GM19372 (cell line): ENCODE data around the gene DKC1.

Experiments
- ATAC-seq: cut with Tn5 transposase; IDR thresholded peaks from one replicate; pipeline ENCODE4 v1.9.1; 2021; ENCODE audit warnings: mild to moderate bottlenecking, low read depth, moderate library complexity; ENCODE audit not compliant: unreplicated experiment

The DKC1 gene

DNA sequence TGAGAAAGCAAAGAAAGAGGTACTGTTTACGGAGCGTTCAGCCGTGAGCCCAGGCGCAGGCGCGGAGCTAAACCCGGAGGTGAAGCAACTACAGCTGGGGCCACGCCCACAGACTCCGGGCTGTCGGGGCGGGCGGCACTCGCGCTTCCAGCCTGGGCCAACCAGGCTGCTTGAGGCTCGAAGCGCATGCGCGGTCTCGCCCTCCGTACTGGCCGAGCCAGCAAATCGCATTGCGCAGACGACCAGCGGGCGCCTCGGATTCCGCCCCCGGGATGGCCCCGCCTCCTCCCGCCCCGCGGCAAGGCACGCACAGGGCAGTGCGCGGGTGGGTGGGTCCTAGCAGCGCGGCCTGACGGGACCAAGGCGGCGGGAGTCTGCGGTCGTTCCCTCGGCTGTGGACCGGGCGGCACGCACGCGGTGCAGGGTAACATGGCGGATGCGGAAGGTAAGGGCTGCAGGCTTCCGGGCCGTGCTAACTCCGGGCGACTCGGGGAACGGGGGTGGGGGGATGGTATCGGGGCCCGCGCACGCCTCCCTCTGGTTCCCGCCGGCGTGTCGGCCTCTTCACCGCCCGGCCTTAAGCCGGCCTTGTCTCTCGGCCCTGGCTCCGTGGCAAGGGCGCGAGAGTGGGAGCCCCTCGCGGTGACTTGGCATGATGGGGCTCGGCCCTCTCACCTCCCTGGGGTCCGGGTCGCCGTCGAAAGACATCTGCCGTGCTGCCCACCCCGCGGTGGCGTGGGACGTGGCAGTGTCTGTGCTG lies at the start of gene DKC1:
DKC1 (plus strand) TSS at position 328 of the 760 bp plus-strand sequence; CDS start at position 430, 102 bp downstream.
- peak; percentile 91 for ATAC-seq

DNA sequence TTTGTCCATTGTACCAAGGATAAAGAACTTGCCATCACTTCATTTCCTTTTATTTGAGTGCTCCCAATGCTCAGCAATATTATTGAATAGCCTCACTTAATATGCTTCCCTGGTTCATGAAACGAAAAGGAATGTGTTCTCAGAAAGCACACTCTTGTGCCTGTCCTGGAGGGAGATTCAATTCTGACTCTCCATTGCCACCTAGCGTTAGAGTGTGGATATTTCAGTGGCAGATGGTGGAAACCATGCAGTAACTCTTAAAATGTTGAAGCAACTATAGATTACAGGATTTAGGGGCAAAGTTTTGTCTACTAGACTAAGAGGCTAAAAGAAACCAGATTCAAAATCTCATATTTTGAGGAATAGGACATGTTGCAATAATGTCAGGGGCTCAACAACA lies 47.7 kb upstream of the DKC1 start:
- ATAC-seq, result no peak

DNA sequence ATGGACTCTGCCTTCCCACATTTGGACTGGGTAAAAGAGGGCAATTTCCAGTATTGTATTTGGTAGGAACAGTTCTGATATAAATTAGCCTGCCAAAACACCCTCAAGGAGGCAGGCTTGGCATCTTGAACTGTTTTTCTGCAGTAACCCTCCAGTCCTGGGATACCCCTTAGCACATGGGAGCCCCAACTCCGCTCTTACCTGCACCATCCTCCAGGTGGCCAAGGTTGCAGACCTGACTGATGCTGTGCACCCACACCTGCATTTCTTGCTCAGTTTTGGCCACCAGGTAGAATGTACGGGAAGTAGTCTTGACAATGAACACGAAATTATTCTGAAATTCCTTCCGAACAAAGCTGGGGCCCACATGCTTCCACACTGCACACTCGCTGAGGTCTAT lies 46.8 kb upstream of the DKC1 start:
- no peak for ATAC-seq

DNA sequence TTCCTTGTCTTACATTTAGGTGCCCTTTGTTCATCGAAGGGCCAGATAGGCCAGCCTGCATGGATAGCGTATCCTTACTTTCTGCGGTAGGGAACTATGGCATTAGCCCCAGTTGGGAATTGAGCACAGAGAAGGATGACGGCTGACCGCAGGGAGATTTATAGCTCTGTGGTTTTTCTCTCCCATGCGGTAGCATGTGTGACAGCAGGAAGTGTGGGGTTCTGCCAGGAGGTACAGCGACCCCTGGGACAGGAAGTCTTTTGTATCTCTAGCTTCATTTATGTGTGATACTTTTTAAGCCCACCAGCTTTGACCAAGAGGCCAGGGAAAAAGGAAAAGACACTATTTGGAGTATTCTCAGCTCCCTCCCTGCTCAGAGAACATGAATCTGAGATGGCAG lies 44.8 kb upstream of the DKC1 start:
- ATAC-seq, result no peak

DNA sequence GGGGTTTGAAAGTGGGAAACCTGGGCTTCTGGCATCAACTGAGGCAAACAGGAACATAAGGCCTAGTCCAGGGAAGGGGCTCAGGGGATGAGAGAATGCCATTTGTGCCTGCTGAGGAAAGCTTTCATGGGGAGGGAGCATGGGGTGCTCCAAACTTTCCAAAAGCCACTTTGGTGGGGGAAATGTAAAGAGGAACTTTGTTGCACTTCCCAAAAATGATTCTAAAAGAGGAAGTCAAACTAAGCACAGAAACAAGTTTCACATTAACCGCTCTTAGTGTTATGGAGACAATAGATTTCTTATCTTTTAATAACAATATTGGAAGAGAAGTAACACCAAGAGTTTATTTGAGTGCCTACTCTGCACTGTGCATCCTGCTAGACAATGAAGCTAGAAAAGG lies 44.0 kb upstream of the DKC1 start:
- ATAC-seq, result no peak

DNA sequence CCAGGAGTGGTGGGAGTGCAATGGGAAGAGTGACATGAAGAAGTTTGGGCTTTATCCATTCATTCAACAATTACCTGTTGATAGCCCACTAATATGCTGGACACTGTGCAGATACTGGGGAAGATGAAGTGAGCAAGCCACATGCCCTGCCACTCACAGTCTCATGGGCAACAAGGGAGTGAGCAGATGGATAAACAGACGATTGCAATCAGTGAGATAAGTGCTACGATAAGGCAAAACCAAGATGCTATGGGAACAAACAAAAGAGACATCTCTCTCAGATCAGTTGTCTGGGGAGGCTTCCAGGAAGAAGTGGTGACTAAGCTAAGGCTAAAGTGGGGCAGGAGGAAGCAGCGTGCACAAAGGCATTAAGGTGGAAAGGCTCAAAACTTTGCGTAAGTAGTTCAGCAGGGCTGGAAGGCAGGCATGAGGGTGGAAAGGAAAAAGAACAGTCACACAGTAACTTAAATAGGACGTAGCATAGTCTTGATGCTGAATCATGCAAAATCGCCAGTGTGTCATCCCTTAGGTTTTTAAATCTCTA lies 43.5 kb upstream of the DKC1 start:
- no peak for ATAC-seq

DNA sequence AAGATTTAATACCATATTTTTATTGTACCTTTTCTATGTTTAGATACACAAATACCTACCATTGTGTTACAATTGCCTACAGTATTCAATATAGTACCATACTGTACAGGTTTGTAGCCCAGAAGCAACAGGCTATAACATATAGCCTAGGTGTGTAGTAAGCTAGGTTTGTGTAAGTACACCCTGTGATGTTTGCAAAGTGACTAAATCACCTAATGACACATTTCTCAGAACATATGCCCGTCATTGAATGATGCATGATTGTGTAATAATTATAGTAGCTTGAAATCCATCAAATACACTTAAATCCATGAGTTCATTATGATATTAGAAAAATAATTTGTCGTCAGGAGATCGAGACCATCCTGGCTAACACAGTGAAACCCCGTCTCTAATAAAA lies 42.6 kb upstream of the DKC1 start:
- ATAC-seq, result no peak

DNA sequence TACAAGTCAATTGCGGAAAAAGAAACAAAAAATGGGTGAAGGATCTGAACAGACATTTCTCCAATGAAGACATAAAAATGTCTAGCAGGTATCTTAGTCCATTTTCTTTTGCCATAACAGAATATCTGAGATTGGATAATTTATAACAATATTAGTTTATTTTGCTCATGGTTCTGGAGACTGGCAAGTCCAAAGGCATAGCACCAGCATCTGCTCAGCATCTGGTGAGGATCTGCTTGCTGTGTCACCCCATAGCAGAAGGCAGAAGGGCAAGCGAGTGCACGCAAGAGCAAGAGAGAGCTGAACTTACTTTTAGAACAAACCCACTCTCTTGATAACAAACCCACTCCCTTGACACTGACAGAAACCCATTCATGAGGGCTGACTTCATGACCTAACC lies 41.5 kb upstream of the DKC1 start:
- no peak for ATAC-seq

DNA sequence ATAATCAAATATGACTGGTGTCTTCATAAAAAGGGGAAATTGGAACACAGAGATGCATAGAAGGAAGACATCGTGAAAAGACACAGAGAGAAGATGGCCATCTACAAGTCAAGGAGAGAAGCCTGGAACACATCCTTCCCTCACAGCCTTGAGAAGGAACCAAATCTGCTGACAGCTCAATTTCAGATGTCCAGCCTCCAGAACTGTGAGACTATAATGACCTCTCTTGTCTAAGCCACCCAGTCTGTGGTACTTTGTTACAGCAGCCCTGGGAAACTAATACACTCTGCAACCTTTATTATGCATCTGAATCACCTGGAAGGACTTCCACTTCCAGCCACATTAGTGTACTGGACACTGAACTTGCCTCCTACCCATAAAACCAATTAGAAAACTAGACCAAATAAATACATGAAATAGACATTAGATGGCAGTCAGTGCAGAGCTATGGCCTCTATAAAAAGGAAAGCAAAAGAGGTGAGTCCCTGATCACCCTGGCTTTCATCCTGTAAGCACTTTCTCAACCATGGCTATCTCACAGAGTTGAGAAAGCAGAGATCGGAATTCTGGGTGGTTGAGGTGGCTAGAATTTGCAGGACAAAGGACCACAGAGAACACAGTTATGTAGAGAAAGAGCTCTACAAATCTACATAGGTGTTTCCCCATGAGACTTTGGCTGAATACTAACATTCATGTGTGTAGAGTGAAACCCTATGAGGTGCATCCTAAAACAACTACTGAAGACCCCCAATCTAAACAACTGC lies 37.5 kb upstream of the DKC1 start:
- no peak for ATAC-seq

DNA sequence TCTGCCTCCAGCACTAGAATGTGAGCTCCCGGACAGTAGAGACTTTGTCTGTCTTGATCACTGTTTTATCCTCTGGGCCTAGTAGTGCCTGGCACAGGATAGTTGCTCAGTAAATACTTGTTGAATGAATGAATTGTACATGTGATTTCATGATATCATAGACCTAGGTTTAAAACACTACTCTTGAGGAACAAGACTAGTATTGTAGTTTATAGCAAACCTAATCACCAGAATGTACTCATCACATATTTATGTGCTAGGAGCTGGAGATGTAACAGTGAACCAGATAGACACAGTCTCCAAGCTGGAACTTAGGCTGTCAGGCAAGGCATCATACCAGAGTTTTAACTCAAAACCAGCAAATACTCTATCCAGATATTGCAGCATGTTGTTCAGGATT lies 35.2 kb upstream of the DKC1 start:
- no peak for ATAC-seq

DNA sequence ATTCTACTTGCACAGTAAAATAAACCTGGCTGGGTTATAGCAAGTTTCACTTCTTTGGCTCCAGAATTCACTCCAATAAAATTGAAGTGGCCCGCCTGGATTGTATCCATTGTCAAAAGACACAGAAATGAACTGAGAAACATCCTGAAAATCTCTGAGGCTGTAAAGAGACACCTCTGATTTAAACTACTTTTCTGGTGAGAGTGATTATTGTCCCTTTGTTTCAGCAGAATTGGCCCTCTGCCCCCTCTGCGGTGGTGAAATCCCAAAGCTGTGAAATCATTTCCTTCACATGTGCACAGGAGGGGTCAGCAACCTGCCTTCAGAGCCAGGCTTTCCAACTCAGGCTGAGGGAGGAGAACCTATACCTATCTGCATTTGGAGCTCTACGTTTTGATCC lies 34.8 kb upstream of the DKC1 start:
- no peak for ATAC-seq

DNA sequence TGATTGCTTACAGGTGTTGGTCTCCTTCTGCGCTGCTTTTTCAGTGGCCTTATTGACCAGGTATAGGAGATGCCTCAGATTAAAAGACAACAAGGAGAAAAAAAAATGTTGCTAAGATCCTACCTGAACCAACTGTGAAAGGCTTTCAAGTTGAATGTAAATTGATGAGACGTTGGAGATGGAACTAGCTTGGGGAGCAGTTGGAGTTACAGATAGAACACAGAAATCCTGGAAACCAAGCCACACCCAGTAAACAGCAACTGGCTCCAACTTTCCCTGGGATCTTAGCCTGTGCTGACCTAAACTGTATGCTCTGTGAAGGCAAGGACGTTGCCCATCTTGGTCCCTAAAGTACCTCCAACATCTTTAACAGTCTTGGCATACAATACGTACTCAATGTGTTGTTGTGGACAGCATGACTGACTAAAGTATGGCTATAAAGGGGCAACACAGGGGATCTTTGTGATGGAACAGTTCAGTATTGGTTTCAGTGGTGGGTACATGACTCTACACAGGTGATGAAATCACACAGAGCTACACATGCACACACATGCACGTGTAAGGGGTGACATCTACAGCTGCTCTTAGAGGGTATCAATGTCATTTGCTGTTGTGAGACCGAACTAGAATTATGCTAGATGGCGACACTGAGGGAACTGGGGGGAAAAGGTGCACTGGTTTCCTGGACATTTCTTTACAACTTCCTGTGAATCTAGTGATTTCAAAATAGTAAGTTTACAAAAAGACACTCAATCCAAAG lies 34.1 kb upstream of the DKC1 start:
- no peak for ATAC-seq

DNA sequence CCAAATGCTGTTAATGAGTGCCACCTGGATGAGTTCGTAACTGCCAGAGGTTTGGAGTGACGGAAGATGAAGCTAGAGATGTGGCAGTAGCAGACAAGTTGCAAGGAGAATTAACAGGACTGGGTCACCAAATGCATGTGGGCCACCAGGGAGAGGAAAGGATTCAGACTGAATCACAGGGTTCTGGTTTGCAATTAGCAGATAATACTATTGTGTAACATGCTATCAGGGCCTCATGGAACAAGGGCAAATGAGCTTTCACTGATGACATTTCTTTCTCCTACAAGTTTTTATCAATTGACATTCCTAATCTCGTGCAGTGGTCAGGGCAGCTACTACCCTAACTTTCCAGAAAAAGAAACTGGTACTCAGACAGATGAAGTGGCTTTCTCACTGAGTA lies 33.2 kb upstream of the DKC1 start:
- no peak for ATAC-seq

DNA sequence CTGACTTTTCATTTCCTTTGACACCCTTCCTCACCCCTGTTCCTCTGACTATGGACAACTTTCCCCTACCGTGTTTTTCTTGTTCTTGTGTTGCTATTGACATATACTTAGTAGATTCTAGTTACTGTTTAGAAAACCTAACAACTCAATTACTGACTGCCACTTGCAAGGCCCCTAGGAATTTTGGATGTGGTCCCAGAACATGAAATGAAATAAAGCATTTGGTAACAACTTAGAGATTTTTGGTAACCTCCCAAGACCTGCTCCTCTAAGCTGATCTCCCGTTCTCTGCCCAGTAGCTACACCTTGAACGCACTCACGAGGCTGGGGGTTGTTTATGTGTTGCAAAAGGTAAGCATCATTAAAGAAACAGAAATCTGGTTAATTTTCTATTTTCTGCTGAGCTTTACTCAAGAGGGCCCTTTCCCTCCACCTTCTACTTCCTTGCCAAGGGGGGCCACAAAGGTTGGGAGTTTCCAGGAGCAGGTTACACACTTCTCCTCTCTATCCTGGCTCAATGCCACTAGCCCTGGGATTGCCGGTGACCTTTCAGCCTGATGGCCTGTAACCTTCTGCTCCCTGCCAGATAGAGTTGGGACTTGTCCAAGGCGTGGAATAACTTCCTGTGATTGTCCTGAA lies 32.3 kb upstream of the DKC1 start:
- ATAC-seq, result no peak

DNA sequence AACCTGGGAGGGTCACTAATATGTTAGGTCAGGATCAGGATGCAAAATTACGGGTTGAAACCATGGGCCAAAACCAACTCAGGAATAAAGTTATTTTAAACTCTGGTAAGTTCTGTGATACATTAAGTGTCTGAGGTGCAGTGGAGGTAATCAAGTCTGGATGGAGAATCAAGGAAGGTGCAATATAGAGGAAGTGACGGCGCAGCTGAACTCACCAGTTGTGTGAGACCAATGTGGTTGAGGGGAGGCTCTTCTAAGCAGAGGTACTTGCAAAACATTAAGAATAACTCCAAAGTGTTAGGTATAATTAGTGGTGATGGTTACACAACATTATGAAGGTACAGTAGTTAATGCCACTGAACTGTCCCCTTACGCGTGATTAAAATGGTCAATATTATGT lies 31.5 kb upstream of the DKC1 start:
- ATAC-seq, result no peak

DNA sequence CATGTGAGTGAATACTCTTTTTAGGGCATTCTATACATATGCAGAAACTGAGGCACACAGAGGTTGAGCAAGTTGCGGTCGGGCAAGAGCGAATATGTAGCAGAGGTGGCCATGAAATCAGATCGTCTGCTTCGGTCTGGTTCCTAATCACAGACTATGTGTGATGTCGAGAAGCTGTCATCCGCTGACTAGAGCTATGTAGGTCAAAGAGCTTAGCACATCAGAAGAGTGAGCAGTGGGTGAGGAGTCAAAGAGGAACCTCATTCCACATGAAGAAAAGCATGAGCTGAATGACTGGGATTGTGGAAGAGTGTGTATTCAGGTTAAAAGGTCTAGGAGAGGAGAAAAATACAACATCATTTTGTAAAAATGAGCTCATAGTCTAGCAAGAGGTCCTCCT lies 30.8 kb upstream of the DKC1 start:
- ATAC-seq, result no peak

DNA sequence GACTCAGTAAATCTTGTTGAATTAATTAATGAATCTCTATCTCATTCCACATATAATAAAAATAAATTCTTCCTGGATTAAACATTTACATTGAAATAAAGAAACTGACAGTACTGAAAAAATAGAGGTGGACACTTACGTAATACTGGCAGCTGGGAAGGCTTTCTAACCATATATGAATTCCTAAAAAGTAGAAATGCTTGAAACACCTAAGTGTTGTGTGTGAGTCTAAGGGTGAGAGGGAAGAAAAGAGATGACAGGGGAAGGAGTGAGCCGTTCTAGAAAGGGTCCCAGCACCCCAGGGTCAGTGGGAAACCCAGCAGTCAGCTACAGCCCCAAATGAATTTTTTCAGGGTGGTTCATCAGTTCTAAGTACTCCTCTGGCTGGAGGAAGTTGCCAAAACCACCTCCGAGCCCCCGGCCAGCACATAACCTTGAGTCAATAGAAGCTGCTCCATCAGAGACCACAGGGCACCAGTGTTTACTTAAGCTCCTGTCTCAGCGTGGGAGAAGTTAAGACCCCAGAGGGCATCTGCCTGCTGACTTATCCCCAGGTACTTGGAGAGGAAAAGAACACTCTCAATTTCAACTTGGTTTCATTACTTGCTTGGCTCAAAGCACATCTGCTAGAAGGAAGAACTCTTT lies 30.1 kb upstream of the DKC1 start:
- no peak for ATAC-seq

DNA sequence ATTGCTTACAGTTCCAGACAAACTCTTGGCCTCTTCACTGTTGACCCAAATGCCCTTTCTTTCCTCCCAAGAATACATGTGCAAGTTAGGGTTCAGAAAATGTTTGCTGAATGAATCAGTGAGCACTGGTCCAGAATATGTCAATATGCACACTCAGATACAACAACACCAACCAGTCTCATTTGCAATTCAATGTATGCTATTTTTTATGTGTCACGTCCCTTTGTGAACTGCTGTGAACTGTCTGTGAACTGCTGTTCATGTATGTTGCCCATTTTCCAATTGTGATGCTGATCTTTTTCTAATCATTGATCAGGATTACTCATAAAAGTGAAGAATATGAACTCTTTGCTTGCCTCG lies 29.6 kb upstream of the DKC1 start:
- no peak for ATAC-seq

DNA sequence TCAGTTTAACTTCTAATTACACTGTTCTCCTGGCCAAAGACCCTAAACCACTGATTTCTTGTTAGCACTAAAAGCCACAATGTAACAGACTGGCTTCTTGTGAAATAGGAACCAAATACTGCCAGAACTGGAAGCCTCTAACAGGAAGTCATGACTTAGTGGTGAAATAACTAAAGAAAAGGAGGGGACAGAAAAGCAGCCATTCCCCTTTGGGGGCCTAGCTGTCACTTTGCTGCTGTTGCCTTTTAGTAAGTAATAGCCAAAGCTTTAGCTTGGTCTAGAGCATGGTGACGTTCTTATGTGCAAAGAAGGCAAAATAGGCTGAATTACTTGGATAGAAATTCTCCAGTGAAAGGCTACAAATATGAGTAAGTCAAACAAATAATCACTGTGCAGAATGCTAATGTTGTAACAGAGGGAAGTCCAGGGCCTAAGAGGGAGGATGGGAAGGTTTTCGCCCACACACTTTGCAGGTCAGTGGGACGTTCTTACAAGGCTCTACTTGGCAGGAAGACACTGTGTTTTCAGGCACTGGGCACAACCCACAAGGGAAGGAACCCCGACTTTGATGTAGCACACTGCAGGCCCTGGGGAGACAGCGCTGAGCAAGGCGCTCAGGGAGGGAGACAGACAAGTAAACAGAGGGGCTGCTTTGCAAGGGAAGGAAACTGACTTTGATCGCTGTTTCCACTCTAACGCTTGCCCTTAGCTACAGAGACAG lies 28.4 kb upstream of the DKC1 start:
- no peak for ATAC-seq
